SK-N-SH treated with all-trans-retinoic acid at 6 μM for 48 hours (cell line): ENCODE data around the gene DDB1.
"Not testable (repeated sequence)": the region's sequence is repeated elsewhere in the genome, so short reads cannot be mapped to it uniquely, and the experiment has no call there.

Experiments
- ATAC-seq: fragments of 200-7000 bp; cut with Tn5 transposase; 3 replicates; pipeline ENCODE4 v1.9.1; 2020; ENCODE audit warnings: mild to moderate bottlenecking, moderate library complexity
- BACH2 ChIP-seq: fragments of 250-450 bp; sonication (Bioruptor Pico); IDR thresholded peaks from 2 replicates; pipeline ENCODE4 v1.9.0; 2021; ENCODE audit warnings: mild to moderate bottlenecking, borderline replicate concordance
- CSDC2 ChIP-seq: fragments of 250-450 bp; sonication (Bioruptor Pico); IDR thresholded peaks from 2 replicates; pipeline ENCODE4 v1.5.0; 2020; ENCODE audit warnings: mild to moderate bottlenecking, moderate library complexity
- ESRRG ChIP-seq: fragments of 250-450 bp; sonication (Bioruptor Pico); IDR thresholded peaks from 2 replicates; pipeline ENCODE4 v1.6.1; 2021; ENCODE audit warnings: mild to moderate bottlenecking
- GLIS3 ChIP-seq: fragments of 250-450 bp; sonication (Bioruptor Pico); IDR thresholded peaks from 2 replicates; pipeline ENCODE4 v1.5.0; 2020; ENCODE audit warnings: mild to moderate bottlenecking, moderate library complexity
- OSR1 ChIP-seq: fragments of 250-450 bp; sonication (Bioruptor Pico); IDR thresholded peaks from 2 replicates; pipeline ENCODE4 v1.8.0; 2022; ENCODE audit warnings: moderate library complexity, mild to moderate bottlenecking, inconsistent platforms
- POU6F1 ChIP-seq: fragments of 250-450 bp; sonication (Bioruptor Pico); IDR thresholded peaks from 2 replicates; pipeline ENCODE4 v1.8.0; 2021; ENCODE audit warnings: low read depth, mild to moderate bottlenecking, moderate library complexity, borderline replicate concordance
- PPARA ChIP-seq: fragments of 250-450 bp; sonication (Bioruptor Pico); IDR thresholded peaks from 2 replicates; pipeline ENCODE4 v1.5.0; 2020; ENCODE audit warnings: mild to moderate bottlenecking, borderline replicate concordance
- TCF4 ChIP-seq: fragments of 250-450 bp; sonication (Bioruptor Pico); IDR thresholded peaks from 2 replicates; pipeline ENCODE4 v1.8.0; 2021; ENCODE audit warnings: mild to moderate bottlenecking, moderate library complexity, borderline replicate concordance
- TOX ChIP-seq: fragments of 250-450 bp; sonication (Bioruptor Pico); IDR thresholded peaks from 2 replicates; pipeline ENCODE4 v1.8.0; 2021; ENCODE audit warnings: mild to moderate bottlenecking, moderate library complexity, borderline replicate concordance
- ZFP3 ChIP-seq: fragments of 250-450 bp; sonication (Bioruptor Pico); IDR thresholded peaks from 2 replicates; pipeline ENCODE4 v1.5.0; 2020; ENCODE audit warnings: mild to moderate bottlenecking, moderate library complexity
- ZFP30 ChIP-seq: fragments of 450-650 bp; formaldehyde crosslinking; IDR thresholded peaks from 2 replicates; pipeline ENCODE4 v1.5.0; 2022; ENCODE audit warnings: mild to moderate bottlenecking, moderate library complexity
- ZNF565 ChIP-seq: fragments of 450-650 bp; formaldehyde crosslinking; conservative IDR thresholded peaks from 2 replicates; pipeline ENCODE4 v1.5.0; 2020; ENCODE audit warnings: low read depth, mild to moderate bottlenecking, moderate library complexity
- ZNF70 ChIP-seq: fragments of 450-650 bp; formaldehyde crosslinking; IDR thresholded peaks from 2 replicates; pipeline ENCODE4 v1.5.0; 2020; ENCODE audit warnings: mild to moderate bottlenecking, moderate library complexity
- TF ChIP-seq, protein P1 (sequence below): fragments of 250-450 bp; sonication (Bioruptor Pico); IDR thresholded peaks from 2 replicates; pipeline ENCODE4 v1.5.1; 2021; ENCODE audit warnings: mild to moderate bottlenecking, moderate library complexity

Gene DDB1

DNA sequence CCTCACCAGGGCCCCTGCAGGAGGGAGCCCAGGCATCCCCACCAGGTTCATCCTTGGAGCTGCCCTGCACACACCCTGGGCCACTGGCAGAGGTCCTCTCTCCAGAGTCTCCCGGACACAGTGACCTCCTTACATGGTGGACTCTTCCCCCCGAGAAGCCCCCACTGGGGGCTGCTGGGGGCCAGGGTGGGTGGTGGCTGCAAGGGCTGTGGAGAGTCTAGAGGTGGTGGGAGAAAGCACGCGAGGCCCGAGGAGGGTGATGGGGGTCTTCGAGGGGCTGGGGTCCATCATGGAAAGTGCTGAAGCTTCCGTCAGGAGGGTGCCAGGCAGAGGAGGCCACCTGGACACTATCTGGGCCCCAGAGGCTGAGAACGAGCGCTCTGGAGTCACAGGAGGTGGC is 74.4 kb downstream of the DDB1 start (continued):
- TF ChIP-seq POU6F1 (no peak), GLIS3 (CRISPR knock-in tag) (no peak)

GRCh38 chr11:61256710-61257482 is 76.0 kb downstream of the DDB1 start:
- no peak for ATAC-seq
- TF ChIP-seq, protein P1, sequence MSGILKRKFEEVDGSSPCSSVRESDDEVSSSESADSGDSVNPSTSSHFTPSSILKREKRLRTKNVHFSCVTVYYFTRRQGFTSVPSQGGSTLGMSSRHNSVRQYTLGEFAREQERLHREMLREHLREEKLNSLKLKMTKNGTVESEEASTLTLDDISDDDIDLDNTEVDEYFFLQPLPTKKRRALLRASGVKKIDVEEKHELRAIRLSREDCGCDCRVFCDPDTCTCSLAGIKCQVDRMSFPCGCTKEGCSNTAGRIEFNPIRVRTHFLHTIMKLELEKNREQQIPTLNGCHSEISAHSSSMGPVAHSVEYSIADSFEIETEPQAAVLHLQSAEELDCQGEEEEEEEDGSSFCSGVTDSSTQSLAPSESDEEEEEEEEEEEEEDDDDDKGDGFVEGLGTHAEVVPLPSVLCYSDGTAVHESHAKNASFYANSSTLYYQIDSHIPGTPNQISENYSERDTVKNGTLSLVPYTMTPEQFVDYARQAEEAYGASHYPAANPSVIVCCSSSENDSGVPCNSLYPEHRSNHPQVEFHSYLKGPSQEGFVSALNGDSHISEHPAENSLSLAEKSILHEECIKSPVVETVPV (CRISPR knock-in tag): no peak
- TF ChIP-seq TCF4 (CRISPR knock-in tag) (no peak), TOX (CRISPR knock-in tag) (no peak), CSDC2 (CRISPR knock-in tag) (no peak), ESRRG (no peak), OSR1 (CRISPR knock-in tag) (no peak), ZFP3 (CRISPR knock-in tag) (no peak), GLIS3 (CRISPR knock-in tag) (no peak)

DNA sequence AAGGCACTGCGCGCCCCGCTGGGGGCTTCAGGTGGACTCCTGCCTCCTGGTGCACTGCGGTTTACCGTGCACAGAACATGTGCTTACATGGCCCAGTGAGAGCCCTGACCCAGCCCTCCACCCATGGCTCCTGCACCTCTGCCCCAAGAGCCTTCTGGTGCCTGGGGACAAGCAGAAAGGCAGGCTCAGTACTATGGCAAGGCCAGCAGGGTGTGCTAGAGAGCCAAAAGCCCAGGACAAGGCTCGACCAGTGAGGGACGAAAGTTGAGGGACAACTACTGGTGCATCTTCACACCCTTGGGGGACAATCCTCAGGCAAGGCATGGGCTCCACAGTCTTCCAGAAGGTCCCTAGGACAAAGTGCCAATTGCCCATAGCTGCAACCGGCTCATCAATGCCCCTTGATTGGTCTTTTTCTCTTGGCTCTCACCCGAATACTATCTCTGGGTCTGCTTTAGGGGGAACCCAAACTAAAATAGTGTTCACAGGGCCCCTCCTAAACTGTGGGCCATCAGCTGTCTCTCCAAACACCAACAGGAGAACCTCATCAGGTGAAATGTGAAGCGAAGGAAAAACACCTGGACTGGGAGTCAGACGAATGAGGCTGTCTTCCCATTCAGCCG is 78.4 kb downstream of the DDB1 start:
- peak; percentile 94 for ATAC-seq
- TF ChIP-seq TCF4 (CRISPR knock-in tag): no peak
- TF ChIP-seq ZNF565 (CRISPR knock-in tag): no peak
- no peak for TF ChIP-seq ZNF70 (CRISPR knock-in tag)
- TF ChIP-seq ZFP30: no peak
- no peak for TF ChIP-seq CSDC2 (CRISPR knock-in tag)
- TF ChIP-seq PPARA (CRISPR knock-in tag): no peak
- TF ChIP-seq, protein P1 (CRISPR knock-in tag): no peak
- no peak for TF ChIP-seq BACH2

DNA sequence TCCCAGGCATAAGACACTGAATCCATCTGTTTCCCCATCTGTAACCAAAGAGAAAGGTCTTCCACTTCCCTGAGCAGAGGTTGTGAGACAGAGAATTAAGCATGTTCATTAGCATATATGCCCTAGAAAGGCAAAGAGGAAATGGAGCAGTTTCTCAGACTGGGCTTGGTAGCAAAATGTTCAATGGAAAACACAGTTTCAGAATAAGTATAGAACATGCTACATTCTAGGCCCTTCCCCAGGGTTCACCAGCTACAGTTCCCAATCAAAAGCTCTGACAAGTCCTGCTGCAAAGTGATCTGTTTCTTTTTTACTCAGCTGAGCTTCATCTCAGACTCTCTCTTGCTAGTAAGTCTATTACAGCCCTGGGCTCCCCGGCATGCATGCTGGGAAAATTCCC is 80.6 kb downstream of the DDB1 start:
- not testable (repeated sequence) for ATAC-seq

DNA sequence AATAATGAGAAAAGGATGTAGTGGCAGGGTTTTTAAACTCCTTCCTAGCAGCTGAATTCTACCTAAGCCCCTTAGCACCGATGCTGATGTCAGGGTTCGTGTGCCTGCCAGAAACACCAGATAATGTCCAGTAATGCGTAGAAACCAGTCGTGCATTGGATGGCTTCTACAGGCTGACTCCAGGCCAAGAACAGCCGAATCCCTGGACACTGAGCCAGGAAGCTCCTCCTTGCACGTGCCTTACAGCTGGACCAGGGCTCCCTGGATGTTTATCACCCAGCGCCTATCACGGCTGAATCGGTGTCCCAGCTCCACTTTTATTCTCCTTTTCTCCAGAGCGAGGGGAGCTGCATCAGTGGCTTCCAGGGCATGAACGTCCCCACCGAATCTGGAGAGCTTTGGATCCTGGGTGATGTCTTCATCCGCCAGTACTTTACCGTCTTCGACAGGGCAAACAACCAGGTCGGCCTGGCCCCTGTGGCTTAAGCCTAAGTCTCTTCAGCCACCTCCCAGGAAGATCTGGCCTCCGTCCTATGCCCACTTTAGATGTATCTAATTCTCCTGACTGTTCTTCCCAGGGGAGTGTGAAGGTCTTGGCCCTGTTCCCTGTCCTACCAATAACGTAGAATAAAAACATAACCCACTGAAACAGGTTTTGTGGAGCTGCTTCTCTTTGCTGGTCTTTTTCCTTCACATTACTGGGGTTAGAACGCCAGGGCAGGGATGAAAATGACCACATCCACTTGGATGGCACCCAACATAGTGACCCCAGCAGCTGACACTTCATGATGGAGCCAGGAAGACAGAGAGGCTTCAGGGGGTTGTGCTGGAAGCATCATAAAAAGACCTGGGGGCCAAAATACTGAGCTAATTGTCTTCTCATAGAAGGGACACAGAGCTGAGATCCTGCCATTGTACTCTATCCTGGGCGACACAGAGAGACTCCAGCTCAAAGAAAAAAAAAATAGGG is 81.8 kb downstream of the DDB1 start:
- peak; percentile 34; the same call in 1 of the 3 replicates for ATAC-seq
- TF ChIP-seq TCF4 (CRISPR knock-in tag): peak; percentile 71; the same call in 1 of the 2 replicates
